Ovary (tissue), 3 donors: ENCODE results near the gene CACNA1C.

Experiments used
- CTCF ChIP-seq, 3 donors: fragments of 450-650 bp in 2 of 3; fragments of 200-600 bp in 1 of 3; IDR thresholded peaks; one replicate each; pipeline versions ENCODE4 v1.5.1 to v1.8.0; 2016 to 2022; ENCODE audit warnings: antibody characterized with exemption in 3 of 3, mild to moderate bottlenecking in 1 of 3
- POLR2A ChIP-seq: fragments of 450-650 bp; IDR thresholded peaks from one replicate; pipeline ENCODE4 v1.6.1; 2017; ENCODE audit warnings: antibody characterized with exemption, mild to moderate bottlenecking, moderate library complexity
- donor health status: DM: no; HTN: no; CAD: no.

GRCh38 chr12:2190896-2191533 is 138.2 kb downstream of the CACNA1C start:
- TF ChIP-seq POLR2A (no peak), CTCF (IDR thresholded peaks at IDR 0.05) (no peak)
